22Rv1 (cell line): ENCODE results near the gene OGDH.

ENCODE experiments used
- H3K27ac ChIP-seq: fragments of 450-650 bp; 2 replicates; pipeline ENCODE4 v1.5.1; 2017
- ZFX ChIP-seq: fragments of 450-650 bp; IDR thresholded peaks from 2 replicates; pipeline ENCODE4 v1.6.1; 2017; ENCODE audit warnings: antibody characterized with exemption, borderline replicate concordance
- TF ChIP-seq, protein P1 (sequence below): fragments of 450-650 bp; IDR thresholded peaks from 2 replicates; pipeline ENCODE4 v1.5.1; 2017; ENCODE audit warnings: mild to moderate bottlenecking

Gene OGDH

DNA sequence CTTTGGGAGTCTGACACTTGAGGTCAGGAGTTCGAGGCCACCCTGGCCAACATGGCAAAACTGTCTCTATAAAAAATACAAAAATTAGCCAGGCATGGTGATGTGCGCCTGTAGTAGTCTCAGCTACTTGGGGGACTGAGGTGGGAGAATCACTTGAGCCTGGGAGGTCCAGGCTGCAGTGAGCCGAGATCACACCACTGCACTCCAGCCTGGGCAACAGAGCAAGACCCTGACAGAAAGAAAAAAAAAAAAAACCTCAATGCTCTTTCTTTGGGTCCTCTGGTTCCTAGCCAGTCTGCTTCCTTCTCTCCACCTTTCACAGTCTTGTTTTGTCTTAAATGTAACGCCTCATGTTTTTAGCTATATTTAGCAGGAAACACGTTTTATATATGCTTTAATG lies 9.4 kb downstream of the OGDH start:
- TF ChIP-seq, protein P1, sequence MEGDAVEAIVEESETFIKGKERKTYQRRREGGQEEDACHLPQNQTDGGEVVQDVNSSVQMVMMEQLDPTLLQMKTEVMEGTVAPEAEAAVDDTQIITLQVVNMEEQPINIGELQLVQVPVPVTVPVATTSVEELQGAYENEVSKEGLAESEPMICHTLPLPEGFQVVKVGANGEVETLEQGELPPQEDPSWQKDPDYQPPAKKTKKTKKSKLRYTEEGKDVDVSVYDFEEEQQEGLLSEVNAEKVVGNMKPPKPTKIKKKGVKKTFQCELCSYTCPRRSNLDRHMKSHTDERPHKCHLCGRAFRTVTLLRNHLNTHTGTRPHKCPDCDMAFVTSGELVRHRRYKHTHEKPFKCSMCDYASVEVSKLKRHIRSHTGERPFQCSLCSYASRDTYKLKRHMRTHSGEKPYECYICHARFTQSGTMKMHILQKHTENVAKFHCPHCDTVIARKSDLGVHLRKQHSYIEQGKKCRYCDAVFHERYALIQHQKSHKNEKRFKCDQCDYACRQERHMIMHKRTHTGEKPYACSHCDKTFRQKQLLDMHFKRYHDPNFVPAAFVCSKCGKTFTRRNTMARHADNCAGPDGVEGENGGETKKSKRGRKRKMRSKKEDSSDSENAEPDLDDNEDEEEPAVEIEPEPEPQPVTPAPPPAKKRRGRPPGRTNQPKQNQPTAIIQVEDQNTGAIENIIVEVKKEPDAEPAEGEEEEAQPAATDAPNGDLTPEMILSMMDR = no peak
- no peak for TF ChIP-seq ZFX
- H3K27ac ChIP-seq = no peak overlapping the region

DNA sequence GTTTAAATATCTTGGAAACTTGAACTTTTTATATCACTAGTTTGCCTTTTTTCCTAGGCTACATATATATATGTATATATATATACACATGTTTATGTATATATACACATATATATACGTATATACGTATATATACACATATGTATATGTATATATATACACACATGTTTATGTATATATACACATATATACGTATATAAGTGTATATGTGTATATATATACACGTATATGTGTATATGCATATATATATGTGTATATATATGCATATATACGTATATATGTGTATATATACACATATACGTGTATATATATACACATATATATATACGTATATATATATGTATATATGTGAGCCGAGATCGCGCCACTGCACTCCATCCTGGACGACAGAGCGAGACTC lies 10.1 kb downstream of the OGDH start:
- TF ChIP-seq, protein P1 = no peak
- no peak for TF ChIP-seq ZFX
- no peak overlapping the region for H3K27ac ChIP-seq

DNA sequence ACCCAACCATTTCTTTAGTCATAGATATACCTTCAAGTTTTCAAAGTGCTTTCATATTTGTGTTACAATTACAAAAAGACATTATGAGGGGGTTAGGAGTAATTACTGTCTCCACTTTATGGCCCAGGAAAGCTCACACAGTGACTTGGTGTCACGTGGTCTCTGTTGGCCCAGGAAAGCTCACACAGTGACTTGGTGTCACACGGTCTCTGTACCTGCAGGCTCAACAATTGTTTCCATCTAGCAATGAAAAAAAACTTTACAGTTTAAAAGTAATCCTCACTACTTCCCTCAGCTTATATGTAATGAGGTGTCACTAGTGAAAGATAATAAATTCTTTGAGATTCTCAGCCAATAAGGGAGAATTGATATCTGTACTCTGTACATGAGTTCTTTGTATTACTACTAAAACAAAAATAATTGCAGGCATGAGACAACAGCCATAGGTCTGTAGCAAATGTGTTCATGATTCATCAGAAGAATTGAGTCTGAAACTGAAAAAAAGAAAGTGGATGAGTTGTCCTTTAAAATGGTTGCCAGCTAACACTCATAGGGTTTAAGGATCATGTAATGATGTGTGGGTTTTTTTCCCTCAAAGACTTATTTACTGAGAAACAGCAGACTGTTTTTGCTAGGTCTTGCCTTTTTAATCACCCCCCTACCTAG lies 10.9 kb downstream of the OGDH start:
- TF ChIP-seq ZFX = no peak
- H3K27ac ChIP-seq = no peak overlapping the region

DNA sequence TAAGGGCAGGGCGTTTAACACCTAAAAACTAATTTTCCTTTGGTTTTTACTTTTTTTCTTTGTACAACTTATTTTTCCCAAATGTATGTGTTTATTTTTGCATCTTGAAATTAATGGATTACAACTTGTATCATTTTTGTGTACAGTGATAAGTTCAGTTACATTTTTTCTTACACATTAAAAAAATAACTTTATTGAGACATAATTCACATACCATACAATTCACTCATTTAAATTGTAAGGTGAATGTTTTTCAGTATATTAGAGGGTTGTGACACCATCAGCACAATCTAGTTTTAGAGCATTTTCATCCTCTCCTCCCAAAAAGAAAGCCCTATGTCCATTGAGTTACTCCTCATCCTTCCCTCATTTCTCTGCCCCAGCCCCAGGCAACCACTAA lies 11.6 kb downstream of the OGDH start:
- no peak overlapping the region for H3K27ac ChIP-seq
- no peak for TF ChIP-seq ZFX
- TF ChIP-seq, protein P1 = no peak

DNA sequence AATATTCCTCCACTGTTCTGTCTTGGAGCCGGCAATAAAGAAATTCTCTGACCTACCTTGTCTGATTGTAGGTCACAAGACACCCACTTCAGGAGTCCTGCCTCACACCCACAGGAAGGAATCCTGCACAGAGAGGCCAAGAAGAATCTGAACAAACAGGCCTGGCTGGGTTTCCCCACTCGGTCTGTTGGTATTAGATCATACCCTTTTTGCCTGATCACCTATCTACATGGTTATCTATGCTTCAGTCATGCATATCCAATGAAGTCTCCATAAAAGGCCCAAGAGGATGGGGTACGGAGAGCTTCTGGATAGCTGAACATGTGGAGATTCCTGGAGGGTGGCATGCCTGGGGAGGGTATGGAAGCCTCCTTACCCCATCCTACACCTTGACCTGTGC lies 12.3 kb downstream of the OGDH start:
- TF ChIP-seq, protein P1 = no peak
- TF ChIP-seq ZFX = no peak
- no peak overlapping the region for H3K27ac ChIP-seq

DNA sequence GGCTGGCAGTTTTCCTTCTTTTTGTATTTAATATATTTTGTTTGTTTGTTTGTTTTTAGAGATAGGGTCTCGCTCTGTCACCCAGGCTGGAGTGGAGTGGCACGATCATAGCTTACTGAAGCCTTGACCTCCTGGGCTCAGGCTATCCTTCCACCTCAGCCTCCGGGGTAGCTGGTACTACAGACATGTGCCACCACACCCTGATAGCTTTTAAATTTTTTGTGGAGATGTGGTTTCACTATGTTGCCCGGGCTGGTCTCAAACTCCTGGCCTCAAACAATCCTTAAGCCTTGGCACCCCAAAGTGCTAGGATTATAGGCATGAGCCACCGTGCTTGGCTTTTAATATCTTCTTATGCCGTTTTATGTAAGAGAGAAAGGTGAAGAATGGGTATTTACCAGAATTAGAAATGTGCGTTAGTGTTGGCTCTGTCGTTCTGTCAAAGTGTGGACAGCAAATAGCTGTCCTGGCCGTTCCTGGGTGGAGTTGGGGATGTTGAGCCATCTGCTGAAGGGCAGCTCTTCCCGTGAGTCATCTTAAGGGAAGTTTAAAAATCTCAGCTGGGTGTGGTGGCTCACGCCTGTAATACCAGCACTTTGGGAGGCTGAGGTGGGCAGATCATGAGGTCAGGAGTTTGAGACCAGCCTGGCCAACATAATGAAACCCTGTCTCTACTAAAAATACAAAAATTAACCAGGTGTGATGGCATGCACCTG lies 14.8 kb downstream of the OGDH start:
- no peak overlapping the region for H3K27ac ChIP-seq
- TF ChIP-seq, protein P1 = no peak
- TF ChIP-seq ZFX = no peak

DNA sequence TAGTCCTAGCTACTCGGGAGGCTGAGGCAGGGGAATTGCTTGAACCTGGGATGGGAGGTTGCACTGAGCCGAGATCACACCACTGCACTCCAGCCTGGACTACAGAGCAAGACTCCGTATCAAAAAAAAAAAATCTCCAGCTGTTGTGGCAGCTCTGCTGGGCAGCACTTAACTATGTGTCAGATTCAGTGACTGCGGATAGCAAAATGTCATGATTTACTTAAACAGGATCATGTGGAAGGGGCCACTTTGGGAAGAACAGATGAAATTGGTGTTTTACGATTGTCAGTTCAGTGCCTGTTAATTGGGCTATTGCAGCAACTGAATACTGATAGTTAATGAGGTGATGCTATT lies 15.3 kb downstream of the OGDH start:
- TF ChIP-seq, protein P1 = no peak
- no peak for TF ChIP-seq ZFX
- H3K27ac ChIP-seq = peak overlapping the region; percentile 36; the same call in 1 of the 2 replicates
